ENCODE data around the gene SIGLEC5.
A peak's percentile ranks its signal among the peaks of the same experiment; 100 is the strongest.
"Not testable (repeated sequence)": the region's sequence is repeated elsewhere in the genome, so short reads cannot be mapped to it uniquely, and the experiment has no call there.

Gene SIGLEC5

GRCh38 chr19:51630315-51630714 is at the start of gene SIGLEC5:
TSS of gene SIGLEC5 (minus strand) at chr19:51630401. CDS start at chr19:51630335, 66 bp downstream.
- DNase-seq, result not testable (repeated sequence)

GRCh38 chr19:51676566-51677083 is 46.4 kb upstream of the SIGLEC5 start:
- DNase-seq, result no peak

GRCh38 chr19:51675911-51676565 is 45.8 kb upstream of the SIGLEC5 start:
- DNase-seq, result not testable (repeated sequence)

- no peak for DNase-seq
Observed at GRCh38 chr19:51668216-51668615, 38.0 kb upstream of the SIGLEC5 start.

GRCh38 chr19:51664997-51665396 is 34.8 kb upstream of the SIGLEC5 start:
- no peak for DNase-seq

GRCh38 chr19:51664131-51664530 is 33.9 kb upstream of the SIGLEC5 start:
- DNase-seq, result no peak

- no peak for DNase-seq
Observed at GRCh38 chr19:51663650-51664049, 33.4 kb upstream of the SIGLEC5 start.

- peak; percentile 66 to 74 for DNase-seq
Observed at GRCh38 chr19:51660975-51661600, 30.9 kb upstream of the SIGLEC5 start.

- DNase-seq, result no peak
Observed at GRCh38 chr19:51654783-51655182, 24.6 kb upstream of the SIGLEC5 start.

GRCh38 chr19:51653162-51653561 is 23.0 kb upstream of the SIGLEC5 start:
- no peak for DNase-seq

GRCh38 chr19:51652266-51652665 is 22.1 kb upstream of the SIGLEC5 start:
- DNase-seq, result no peak

GRCh38 chr19:51651216-51651846 is 21.1 kb upstream of the SIGLEC5 start:
- no peak for DNase-seq

- DNase-seq, result no peak
Observed at GRCh38 chr19:51647318-51647717, 17.1 kb upstream of the SIGLEC5 start.

GRCh38 chr19:51646730-51647129 is 16.5 kb upstream of the SIGLEC5 start, which contains the start of gene SIGLEC14:
TSS of gene SIGLEC14 (minus strand) at chr19:51646825. CDS start at chr19:51646759, 66 bp downstream.
- DNase-seq, result not testable (repeated sequence)

GRCh38 chr19:51644636-51645271 is 14.6 kb upstream of the SIGLEC5 start:
- DNase-seq, result no peak

- no peak for DNase-seq
Observed at GRCh38 chr19:51641648-51642047, 11.4 kb upstream of the SIGLEC5 start.

- DNase-seq, result no peak
Observed at GRCh38 chr19:51640386-51640785, 10.2 kb upstream of the SIGLEC5 start.

- no peak for DNase-seq
Observed at GRCh38 chr19:51639916-51640315, 9.7 kb upstream of the SIGLEC5 start.

- DNase-seq, result no peak
Observed at GRCh38 chr19:51637362-51637978, 7.3 kb upstream of the SIGLEC5 start.

- DNase-seq, result no peak
Observed at GRCh38 chr19:51632126-51632525, 1.9 kb upstream of the SIGLEC5 start.

GRCh38 chr19:51628153-51628939 is 1.9 kb downstream of the SIGLEC5 start:
- DNase-seq, result no peak
